ENCODE results near the gene F2R. TPM values are rescaled to one million over a fixed set of nuclear protein-coding genes. Genes with fewer than 3 reads are reported as not detected.

F2R gene
- total and polyA plus RNA-seq, 2 donors (not counting 3 experiments of a cell fraction or from before 2014, with no cell fraction given) = 342 to 599 TPM

GRCh38 chr5:76709762-76710161 is 6.2 kb upstream of the F2R start:
- H3K27ac ChIP-seq (ENCODE audit: insufficient read depth, low read depth, low read length) = no peak overlapping the region
- peaks cover 14% of the 10 kb centered on the region for H3K4me1 ChIP-seq (ENCODE audit: control insufficient read depth, extremely low read depth, insufficient read depth, low read length)
- no peaks in the 10 kb centered on the region for H3K9me3 ChIP-seq (replicated peaks; ENCODE audit: control insufficient read depth, insufficient read depth, low read length)
- H3K27me3 ChIP-seq (ENCODE audit: control insufficient read depth in 2 of 2, insufficient read depth in 2 of 2, low read length in 2 of 2) = no peaks in the 10 kb centered on the region
- BruUV-seq (replicated peaks) = no TSS peak
- no peak overlapping the region for H2AFZ ChIP-seq (ENCODE audit: low read depth, low read length)
- POLR2A ChIA-PET = no interaction called here
- CTCF ChIA-PET = interaction anchor here (0.8 to 1.5 kb wide), 2 partner anchors 20 to 65 kb away, joined by 3 to 4 read pairs; no protein-coding TSS in a partner anchor
- no peaks in the 10 kb centered on the region for H3K79me2 ChIP-seq (ENCODE audit: control insufficient read depth, insufficient read depth, low read length)
- no peak for DNase-seq (ENCODE audit: low read depth, low spot score)
- intact Hi-C loops (cut with micrococcal nuclease) (no loop called here), dilution Hi-C loops (cut with MboI; ENCODE audit: extremely low pct_ligation_motif_present, low sequenced_read_pairs) (no loop called here)
- no peaks in the 10 kb centered on the region for H4K20me1 ChIP-seq (replicated peaks; ENCODE audit: control insufficient read depth, extremely low read depth, insufficient read depth, low read length)
- H3K36me3 ChIP-seq (ENCODE audit: control insufficient read depth in 2 of 2, extremely low read depth in 1 of 2, insufficient read depth in 2 of 2, low read length in 2 of 2) = no peaks in the 10 kb centered on the region
- no peak overlapping the region for H3K9ac ChIP-seq (replicated peaks; ENCODE audit: extremely low read depth, insufficient read depth, low read length)
- TF ChIP-seq CTCF (IDR thresholded peaks at IDR 0.05; ENCODE audit: extremely low read depth in 1 of 2, insufficient read depth in 1 of 2, low read depth in 1 of 2, low read length in 2 of 2) (no peak), JUN (IDR thresholded peaks at IDR 0.05; ENCODE audit: borderline replicate concordance, insufficient read depth, insufficient read length, low read depth) (no peak), FOS (IDR thresholded peaks at IDR 0.05; ENCODE audit: borderline replicate concordance, insufficient read depth, low read length) (no peak), POLR2A (IDR thresholded peaks at IDR 0.05; ENCODE audit: low read depth, low read length) (no peak), POLR2AphosphoS5 (IDR thresholded peaks at IDR 0.05; ENCODE audit: insufficient read depth, low read depth, low read length) (no peak)
- FAIRE-seq = no peak
- no peak overlapping the region for H3K4me3 ChIP-seq (replicated peaks in 1 of 3; ENCODE audit: insufficient read depth in 1 of 3, low read depth in 1 of 3, low read length in 3 of 3)
- H3K4me2 ChIP-seq (ENCODE audit: insufficient read depth, low read length) = no peak overlapping the region
- H3K9me1 ChIP-seq (replicated peaks; ENCODE audit: control insufficient read depth, extremely low read depth, insufficient read depth, low read length) = no peaks in the 10 kb centered on the region

- Histone ChIP-seq H2AFZ (ENCODE audit: low read depth, low read length) (no peak overlapping the region), H3K4me1 (ENCODE audit: control insufficient read depth, extremely low read depth, insufficient read depth, low read length) (peaks cover 4% of the 10 kb centered on the region), H3K4me3 (replicated peaks in 1 of 3; ENCODE audit: insufficient read depth in 1 of 3, low read depth in 1 of 3, low read length in 3 of 3) (no peak overlapping the region), H3K79me2 (ENCODE audit: control insufficient read depth, insufficient read depth, low read length) (peaks cover under 1% of the 10 kb centered on the region), H3K27me3 (ENCODE audit: control insufficient read depth in 2 of 2, insufficient read depth in 2 of 2, low read length in 2 of 2) (no peaks in the 10 kb centered on the region), H3K27ac (ENCODE audit: insufficient read depth, low read depth, low read length) (no peak overlapping the region), H3K4me2 (ENCODE audit: insufficient read depth, low read length) (no peak overlapping the region), H3K9ac (replicated peaks; ENCODE audit: extremely low read depth, insufficient read depth, low read length) (no peak overlapping the region), H3K9me1 (replicated peaks; ENCODE audit: control insufficient read depth, extremely low read depth, insufficient read depth, low read length) (no peaks in the 10 kb centered on the region), H3K36me3 (ENCODE audit: control insufficient read depth in 2 of 2, extremely low read depth in 1 of 2, insufficient read depth in 2 of 2, low read length in 2 of 2) (no peaks in the 10 kb centered on the region), H4K20me1 (replicated peaks; ENCODE audit: control insufficient read depth, extremely low read depth, insufficient read depth, low read length) (no peaks in the 10 kb centered on the region), H3K9me3 (replicated peaks; ENCODE audit: control insufficient read depth, insufficient read depth, low read length) (no peaks in the 10 kb centered on the region)
- intact Hi-C loops (cut with micrococcal nuclease) = no loop called here
- CTCF ChIA-PET = interaction anchor here (1.4 kb wide), 1 partner anchor 63 kb away, joined by 5 read pairs; no protein-coding TSS in a partner anchor
- FAIRE-seq (no peak), DNase-seq (ENCODE audit: low read depth, low spot score) (no peak)
- TF ChIP-seq EZH2 (IDR thresholded peaks at IDR 0.05; ENCODE audit: borderline replicate concordance, low read depth, low read length, severe bottlenecking) (no peak), FOS (IDR thresholded peaks at IDR 0.05; ENCODE audit: borderline replicate concordance, insufficient read depth, low read length) (peak; percentile 20), POLR2A (IDR thresholded peaks at IDR 0.05; ENCODE audit: low read depth, low read length) (no peak), POLR2AphosphoS5 (IDR thresholded peaks at IDR 0.05; ENCODE audit: insufficient read depth, low read depth, low read length) (no peak), JUN (IDR thresholded peaks at IDR 0.05; ENCODE audit: borderline replicate concordance, insufficient read depth, insufficient read length, low read depth) (no peak), MAX (IDR thresholded peaks at IDR 0.05; ENCODE audit: insufficient read depth, insufficient read length) (no peak)
- no TSS peak for BruUV-seq (replicated peaks)
- dilution Hi-C loops (cut with MboI; ENCODE audit: extremely low pct_ligation_motif_present, low sequenced_read_pairs) = no loop called here
- POLR2A ChIA-PET = no interaction called here
Measured at GRCh38 chr5:76710991-76711390, 4.9 kb upstream of the F2R start.

Measured in endothelial cell of umbilical vein (primary cell).